A549 (cell line): ENCODE measurements around the gene FBN2. TPM values are rescaled to one million over a fixed set of nuclear protein-coding genes. Genes with fewer than 3 reads are reported as not detected.

Experiments used
- ATAC-seq, 2 experiments: fragments of 200-7000 bp in 1 of 2; fragments of >200 bp in 1 of 2; cut with Nextera tagmentation in 1 of 2; cut with Tn5 transposase in 1 of 2; 3 replicates each; pipeline versions ENCODE4 v1.8.0 to v1.9.1; 2018 to 2020; ENCODE audit warnings: mild to moderate bottlenecking in 1 of 2, moderate library complexity in 1 of 2
- CTCF ChIA-PET: fragments of 300-600 bp; sonication (Branson Sonifier 250); formaldehyde crosslinking; extraction: SDS; loops from one replicate; lab custom pipeline; 2021; ENCODE audit warnings: antibody characterized with exemption, inconsistent platforms; lab: Yijun Ruan, JAX
- POLR2A ChIA-PET: fragments of 350-600 bp; formaldehyde crosslinking; extraction: SDS; loops from one replicate; lab custom pipeline; 2021; ENCODE audit warnings: antibody characterized with exemption, inconsistent platforms; lab: Yijun Ruan, JAX
- DNase-seq, 2 experiments: peaks; one replicate each; pipeline versions ENCODE4 v3.0.0 to v3.0.0-alpha.2; 2011 to 2016; ENCODE audit warnings: low read depth in 1 of 2, low spot score in 1 of 2
- FAIRE-seq: peaks from 2 replicates; lab custom pipeline; 2011; peaks lifted over from hg19 to GRCh38; lab: Jason Lieb, UNC
- H3K27ac ChIP-seq, 2 experiments: fragments of >200 bp; sonication (Bioruptor Twin); formaldehyde crosslinking; 3 replicates each; pipeline ENCODE4 v1.5.1; 2016 to 2017
- H3K4me1 ChIP-seq: fragments of >200 bp; sonication (Bioruptor Twin); formaldehyde crosslinking; 3 replicates; pipeline ENCODE4 v1.6.1; 2016
- H3K4me2 ChIP-seq: fragments of >200 bp; sonication (Bioruptor Twin); formaldehyde crosslinking; 3 replicates; pipeline ENCODE4 v1.6.1; 2016
- H3K4me3 ChIP-seq: fragments of >200 bp; sonication (Bioruptor Twin); formaldehyde crosslinking; 3 replicates; pipeline ENCODE4 v1.5.1; 2016
- H3K9me3 ChIP-seq: fragments of >200 bp; sonication (Bioruptor Twin); formaldehyde crosslinking; 3 replicates; pipeline ENCODE4 v1.6.1; 2016
- BHLHE40 ChIP-seq: IDR thresholded peaks from 2 replicates; pipeline ENCODE4 v1.6.1; 2012; ENCODE audit warnings: low read depth, low read length, inconsistent platforms
- CBX2 ChIP-seq: fragments of 200-600 bp; sonication (generic); IDR thresholded peaks from 2 replicates; pipeline ENCODE4 v1.6.1; 2016; ENCODE audit warnings: low read depth, mild to moderate bottlenecking, borderline replicate concordance
- CHD2 ChIP-seq: fragments of 150-350 bp; IDR thresholded peaks from 2 replicates; pipeline ENCODE4 v1.6.1; 2014; ENCODE audit warnings: low read length; ENCODE audit not compliant: partially characterized antibody
- EHF ChIP-seq: fragments of 250-450 bp; sonication (Bioruptor Pico); IDR thresholded peaks from 2 replicates; pipeline ENCODE4 v1.5.0; 2020; ENCODE audit warnings: mild to moderate bottlenecking
- FOSL2 ChIP-seq, 2 experiments: fragments of 450-650 bp in 1 of 2; fragments of >200 bp in 1 of 2; sonication (Bioruptor Twin) in 1 of 2; formaldehyde crosslinking; IDR thresholded peaks; 2 replicates each; pipeline versions ENCODE4 v1.5.0 to v1.6.1; 2016 to 2020; ENCODE audit warnings: mild to moderate bottlenecking in 1 of 2, moderate library complexity in 1 of 2
- GATA3 ChIP-seq: IDR thresholded peaks from 2 replicates; pipeline ENCODE4 v1.6.1; 2012; ENCODE audit warnings: borderline replicate concordance
- HES2 ChIP-seq: fragments of >200 bp; sonication (Bioruptor Twin); formaldehyde crosslinking; IDR thresholded peaks from 2 replicates; pipeline ENCODE4 v1.6.1; 2016
- HOXA7 ChIP-seq: fragments of 250-450 bp; sonication (Bioruptor Pico); IDR thresholded peaks from 2 replicates; pipeline ENCODE4 v1.5.0; 2020; ENCODE audit warnings: mild to moderate bottlenecking, moderate library complexity
- KDM1A ChIP-seq: fragments of 200-600 bp; sonication (generic); IDR thresholded peaks from 2 replicates; pipeline ENCODE4 v1.6.1; 2016; ENCODE audit warnings: low read depth, mild to moderate bottlenecking
- MAFK ChIP-seq: fragments of 450-650 bp; IDR thresholded peaks from 2 replicates; pipeline ENCODE4 v1.6.1; 2014; ENCODE audit not compliant: partially characterized antibody
- MYC ChIP-seq: IDR thresholded peaks from 2 replicates; pipeline ENCODE4 v1.6.1; 2012; ENCODE audit warnings: mild to moderate bottlenecking, inconsistent platforms, low read length, improper control_type of control experiment, borderline replicate concordance
- NFE2L2 ChIP-seq: fragments of 150-350 bp; conservative IDR thresholded peaks from 2 replicates; pipeline ENCODE4 v1.6.1; 2014; ENCODE audit warnings: low read length
- NPAS2 ChIP-seq: fragments of 250-450 bp; sonication (Bioruptor Pico); IDR thresholded peaks from 2 replicates; pipeline ENCODE4 v1.8.0; 2022; ENCODE audit warnings: mild to moderate bottlenecking, moderate library complexity, borderline replicate concordance
- PBX3 ChIP-seq: IDR thresholded peaks from 2 replicates; pipeline ENCODE4 v1.6.1; 2012
- PHF8 ChIP-seq: fragments of 200-600 bp; sonication (generic); IDR thresholded peaks from 2 replicates; pipeline ENCODE4 v1.6.1; 2016; ENCODE audit warnings: low read depth, mild to moderate bottlenecking, antibody characterized with exemption, moderate library complexity, borderline replicate concordance
- POLR2A ChIP-seq: IDR thresholded peaks from 2 replicates; pipeline ENCODE4 v1.6.1; 2012; ENCODE audit warnings: mild to moderate bottlenecking, low read length
- RCOR1 ChIP-seq: fragments of 150-350 bp; IDR thresholded peaks from 2 replicates; pipeline ENCODE4 v1.6.1; 2014; ENCODE audit warnings: antibody characterized with exemption, low read length, low read depth
- RFX5 ChIP-seq: fragments of 450-650 bp; IDR thresholded peaks from 2 replicates; pipeline ENCODE4 v1.7.1; 2014; ENCODE audit warnings: antibody characterized with exemption, mild to moderate bottlenecking, moderate library complexity
- SMC3 ChIP-seq: fragments of >200 bp; sonication (Bioruptor Twin); formaldehyde crosslinking; IDR thresholded peaks from 3 replicates; pipeline ENCODE4 v1.6.1; 2018; ENCODE audit warnings: inconsistent platforms
- USF2 ChIP-seq: fragments of 450-650 bp; IDR thresholded peaks from 2 replicates; pipeline ENCODE4 v1.6.1; 2014; ENCODE audit warnings: antibody characterized with exemption
- ZC3H11A ChIP-seq: fragments of 450-650 bp; IDR thresholded peaks from 2 replicates; pipeline ENCODE4 v1.6.1; 2014; ENCODE audit warnings: antibody characterized with exemption, mild to moderate bottlenecking
- WGBS: methylation state at CpG from one replicate; pipeline ENCODE4 v1.1.6; 2017; ENCODE audit errors: missing lambda C conversion rate; 5-methylcytosine and 5-hydroxymethylcytosine counted together
- polyA plus RNA-seq, 4 experiments: library from polyadenylated mRNA; depleted of rRNA in 3 of 4; stranded (reverse); fragments of >200 nt; fragmentation: RNase III in 1 of 4; extraction: RNeasy Plus Mini Kit Qiagen cat#74134 plus additional on column Dnase treatment in 1 of 4; gene quantifications; 2 replicates in 3 of 4; 3 replicates in 1 of 4; pipeline ENCODE4 v1.2.3, GENCODE V29; 2011 to 2017
- TF ChIP-seq, protein P1 (sequence below): fragments of 150-350 bp; IDR thresholded peaks from 2 replicates; pipeline ENCODE4 v1.6.1; 2014; ENCODE audit warnings: low read depth, mild to moderate bottlenecking, low read length
- TF ChIP-seq, protein P2 (sequence below): fragments of 200-600 bp; sonication (generic); IDR thresholded peaks from 2 replicates; pipeline ENCODE4 v1.6.1; 2016; ENCODE audit warnings: antibody characterized with exemption, mild to moderate bottlenecking, moderate library complexity

Gene FBN2
- polyA plus RNA-seq, 2 of the 4 experiments (the other 2 are of a cell fraction) = 22.2 to 22.7 TPM

- CTCF ChIA-PET = no interaction called here
- no peaks in the 10 kb centered on the region for H3K9me3 ChIP-seq
- H3K4me1 ChIP-seq = no peaks in the 10 kb centered on the region
- no peak overlapping the region for H3K4me2 ChIP-seq
- no peak for ATAC-seq
- 78% methylated on average over 1 of the region's 1 CpG for WGBS
- FAIRE-seq = peak; percentile 7
- no peak for DNase-seq
- no peak overlapping the region for H3K27ac ChIP-seq
- POLR2A ChIA-PET = no interaction called here
- TF ChIP-seq, protein P1, sequence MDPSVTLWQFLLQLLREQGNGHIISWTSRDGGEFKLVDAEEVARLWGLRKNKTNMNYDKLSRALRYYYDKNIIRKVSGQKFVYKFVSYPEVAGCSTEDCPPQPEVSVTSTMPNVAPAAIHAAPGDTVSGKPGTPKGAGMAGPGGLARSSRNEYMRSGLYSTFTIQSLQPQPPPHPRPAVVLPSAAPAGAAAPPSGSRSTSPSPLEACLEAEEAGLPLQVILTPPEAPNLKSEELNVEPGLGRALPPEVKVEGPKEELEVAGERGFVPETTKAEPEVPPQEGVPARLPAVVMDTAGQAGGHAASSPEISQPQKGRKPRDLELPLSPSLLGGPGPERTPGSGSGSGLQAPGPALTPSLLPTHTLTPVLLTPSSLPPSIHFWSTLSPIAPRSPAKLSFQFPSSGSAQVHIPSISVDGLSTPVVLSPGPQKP = no peak
- TF ChIP-seq CBX2 (no peak), CHD2 (no peak), MYC (no peak), FOSL2 (IDR thresholded peaks at IDR 0.05) (no peak), FOSL2 (CRISPR knock-in tag; IDR thresholded peaks at IDR 0.05) (no peak), ZC3H11A (no peak), SMC3 (no peak), HOXA7 (CRISPR knock-in tag) (no peak), RCOR1 (no peak), NFE2L2 (no peak)
- TF ChIP-seq, protein P2, sequence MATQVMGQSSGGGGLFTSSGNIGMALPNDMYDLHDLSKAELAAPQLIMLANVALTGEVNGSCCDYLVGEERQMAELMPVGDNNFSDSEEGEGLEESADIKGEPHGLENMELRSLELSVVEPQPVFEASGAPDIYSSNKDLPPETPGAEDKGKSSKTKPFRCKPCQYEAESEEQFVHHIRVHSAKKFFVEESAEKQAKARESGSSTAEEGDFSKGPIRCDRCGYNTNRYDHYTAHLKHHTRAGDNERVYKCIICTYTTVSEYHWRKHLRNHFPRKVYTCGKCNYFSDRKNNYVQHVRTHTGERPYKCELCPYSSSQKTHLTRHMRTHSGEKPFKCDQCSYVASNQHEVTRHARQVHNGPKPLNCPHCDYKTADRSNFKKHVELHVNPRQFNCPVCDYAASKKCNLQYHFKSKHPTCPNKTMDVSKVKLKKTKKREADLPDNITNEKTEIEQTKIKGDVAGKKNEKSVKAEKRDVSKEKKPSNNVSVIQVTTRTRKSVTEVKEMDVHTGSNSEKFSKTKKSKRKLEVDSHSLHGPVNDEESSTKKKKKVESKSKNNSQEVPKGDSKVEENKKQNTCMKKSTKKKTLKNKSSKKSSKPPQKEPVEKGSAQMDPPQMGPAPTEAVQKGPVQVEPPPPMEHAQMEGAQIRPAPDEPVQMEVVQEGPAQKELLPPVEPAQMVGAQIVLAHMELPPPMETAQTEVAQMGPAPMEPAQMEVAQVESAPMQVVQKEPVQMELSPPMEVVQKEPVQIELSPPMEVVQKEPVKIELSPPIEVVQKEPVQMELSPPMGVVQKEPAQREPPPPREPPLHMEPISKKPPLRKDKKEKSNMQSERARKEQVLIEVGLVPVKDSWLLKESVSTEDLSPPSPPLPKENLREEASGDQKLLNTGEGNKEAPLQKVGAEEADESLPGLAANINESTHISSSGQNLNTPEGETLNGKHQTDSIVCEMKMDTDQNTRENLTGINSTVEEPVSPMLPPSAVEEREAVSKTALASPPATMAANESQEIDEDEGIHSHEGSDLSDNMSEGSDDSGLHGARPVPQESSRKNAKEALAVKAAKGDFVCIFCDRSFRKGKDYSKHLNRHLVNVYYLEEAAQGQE = no peak
- no peak overlapping the region for H3K4me3 ChIP-seq
Observed at GRCh38 chr5:128490761-128491160, 47.3 kb downstream of the FBN2 start.

GRCh38 chr5:128487041-128487440, 51.0 kb downstream of the FBN2 start:
- ATAC-seq = no peak
- Histone ChIP-seq H3K4me2 (no peak overlapping the region), H3K27ac (no peak overlapping the region), H3K4me3 (no peak overlapping the region), H3K4me1 (no peaks in the 10 kb centered on the region), H3K9me3 (no peaks in the 10 kb centered on the region)
- POLR2A ChIA-PET = no interaction called here
- no peak for FAIRE-seq
- TF ChIP-seq NFE2L2 (no peak), HES2 (no peak), MAFK (no peak), GATA3 (no peak), CBX2 (no peak), NPAS2 (CRISPR knock-in tag) (no peak), KDM1A (no peak), SMC3 (no peak), EHF (CRISPR knock-in tag) (no peak), BHLHE40 (no peak), PBX3 (no peak), PHF8 (no peak), RFX5 (no peak), USF2 (no peak), POLR2A (no peak)
- WGBS = 53% methylated on average over 3 of the region's 3 CpGs
- CTCF ChIA-PET = interaction anchor here (0.6 kb wide), 1 partner anchor 273 kb away, joined by 3 read pairs; no protein-coding TSS in a partner anchor
- DNase-seq = peak in 1 of 2 experiments; percentile 11
